GM12875 (cell line): ENCODE results near the gene TIMP1.

ENCODE experiments used
- H3K4me3 ChIP-seq: one replicate; pipeline ENCODE4 v1.5.1; 2011; ENCODE audit warnings: low read depth, low read length, control low read depth
- CTCF ChIP-seq: IDR thresholded peaks from 2 replicates; pipeline ENCODE4 v1.5.1; 2011; ENCODE audit warnings: low read depth, mild to moderate bottlenecking, control low read depth, inconsistent platforms, low read length, moderate library complexity, borderline replicate concordance; ENCODE audit not compliant: insufficient read depth

Gene TIMP1

GRCh38 chrX:47634871-47635575 is 52.8 kb downstream of the TIMP1 start:
- no peak for TF ChIP-seq CTCF
- H3K4me3 ChIP-seq, result no peak overlapping the region
